ENCODE results near the gene SCGB1C1. TPM values are rescaled to one million over a fixed set of nuclear protein-coding genes. Genes with fewer than 3 reads are reported as not detected.

SCGB1C1 gene
- total and polyA plus RNA-seq, 8 donors = not detected

Other genes with a start within 250 kb of the SCGB1C1 start
- gene BET1L, start 14.3 kb downstream of the SCGB1C1 start, total RNA-seq = 10 to 100 TPM; 46.0 to 53.6 TPM
- gene BET1L, start 14.3 kb downstream of the SCGB1C1 start, polyA plus RNA-seq (ENCODE audit: insufficient read length in 6 of 6) = 10 to 100 TPM; 36.1 to 50.7 (median 40.5) TPM
- 100 to 1,000 TPM; 100 to 117 TPM for gene RIC8A, start 14.6 kb downstream of the SCGB1C1 start, total RNA-seq
- gene RIC8A, start 14.6 kb downstream of the SCGB1C1 start, polyA plus RNA-seq (ENCODE audit: insufficient read length in 6 of 6) = 10 to 100 TPM; 74.4 to 85.1 (median 76.6) TPM
- gene SIRT3, start 43.3 kb downstream of the SCGB1C1 start, total RNA-seq = 10 to 100 TPM; 13.5 to 15.1 TPM
- 10 to 100 TPM; 28.6 to 36.6 (median 29.8) TPM for gene SIRT3, start 43.3 kb downstream of the SCGB1C1 start, polyA plus RNA-seq (ENCODE audit: insufficient read length in 6 of 6)
- gene PSMD13, start 43.9 kb downstream of the SCGB1C1 start, total RNA-seq = 100 to 1,000 TPM in 1 of 2 donors, 10 to 100 TPM in 1; 78.0 to 131 TPM
- 100 to 1,000 TPM; 132 to 157 (median 151) TPM for gene PSMD13, start 43.9 kb downstream of the SCGB1C1 start, polyA plus RNA-seq (ENCODE audit: insufficient read length in 6 of 6)
- gene NLRP6, start 85.3 kb downstream of the SCGB1C1 start, total RNA-seq = 1 to 10 TPM in 1 of 2 donors, under 1 TPM in 1; 0.26 to 1.5 TPM
- gene NLRP6, start 85.3 kb downstream of the SCGB1C1 start, polyA plus RNA-seq (ENCODE audit: insufficient read length in 6 of 6) = under 1 TPM in 2 of 6 donors, not detected in 4; 0.06 to 0.08 TPM
- gene PGGHG, start 96.0 kb downstream of the SCGB1C1 start, total RNA-seq = 10 to 100 TPM; 47.7 to 75.3 TPM
- gene PGGHG, start 96.0 kb downstream of the SCGB1C1 start, polyA plus RNA-seq (ENCODE audit: insufficient read length in 6 of 6) = 10 to 100 TPM; 14.2 to 22.9 (median 19.5) TPM
- gene IFITM5, start 106.4 kb downstream of the SCGB1C1 start, total RNA-seq = not detected
- gene IFITM5, start 106.4 kb downstream of the SCGB1C1 start, polyA plus RNA-seq (ENCODE audit: insufficient read length in 6 of 6) = under 1 TPM in 4 of 6 donors, not detected in 2; 0.18 to 0.91 (median 0.57) TPM
- gene IFITM2, start 114.7 kb downstream of the SCGB1C1 start, total RNA-seq = 100 to 1,000 TPM; 398 to 886 TPM
- 100 to 1,000 TPM; 106 to 184 (median 152) TPM for gene IFITM2, start 114.7 kb downstream of the SCGB1C1 start, polyA plus RNA-seq (ENCODE audit: insufficient read length in 6 of 6)
- 100 to 1,000 TPM in 1 of 2 donors, 10 to 100 TPM in 1; 98.7 to 149 TPM for gene IFITM1, start 121.0 kb downstream of the SCGB1C1 start, total RNA-seq
- 10 to 100 TPM in 5 of 6 donors, 1 to 10 TPM in 1; 6.3 to 20.1 (median 13.7) TPM for gene IFITM1, start 121.0 kb downstream of the SCGB1C1 start, polyA plus RNA-seq (ENCODE audit: insufficient read length in 6 of 6)
- gene IFITM3, start 127.8 kb downstream of the SCGB1C1 start, total RNA-seq = 1,000 to 10,000 TPM in 1 of 2 donors, 100 to 1,000 TPM in 1; 724 to 1,115 TPM
- 100 to 1,000 TPM; 269 to 498 (median 350) TPM for gene IFITM3, start 127.8 kb downstream of the SCGB1C1 start, polyA plus RNA-seq (ENCODE audit: insufficient read length in 6 of 6)
- 1 to 10 TPM; 1.4 to 2.3 TPM for gene B4GALNT4, start 176.4 kb downstream of the SCGB1C1 start, total RNA-seq
- 10 to 100 TPM; 47.9 to 78.7 (median 59.0) TPM for gene B4GALNT4, start 176.4 kb downstream of the SCGB1C1 start, polyA plus RNA-seq (ENCODE audit: insufficient read length in 6 of 6)
- 10 to 100 TPM; 43.3 to 48.6 TPM for gene PKP3, start 201.1 kb downstream of the SCGB1C1 start, total RNA-seq
- 10 to 100 TPM; 11.0 to 15.5 (median 12.6) TPM for gene PKP3, start 201.1 kb downstream of the SCGB1C1 start, polyA plus RNA-seq (ENCODE audit: insufficient read length in 6 of 6)
- 10 to 100 TPM; 59.0 to 74.8 TPM for gene SIGIRR, start 221.9 kb downstream of the SCGB1C1 start, total RNA-seq
- gene SIGIRR, start 221.9 kb downstream of the SCGB1C1 start, polyA plus RNA-seq (ENCODE audit: insufficient read length in 6 of 6) = 10 to 100 TPM; 24.2 to 43.7 (median 30.3) TPM
- gene ANO9, start 248.9 kb downstream of the SCGB1C1 start, total RNA-seq = 10 to 100 TPM; 20.2 to 28.0 TPM
- gene ANO9, start 248.9 kb downstream of the SCGB1C1 start, polyA plus RNA-seq (ENCODE audit: insufficient read length in 6 of 6) = 1 to 10 TPM; 4.0 to 9.5 (median 7.3) TPM

Measured in left lung (tissue), 8 donors.